Vagina (tissue), 2 donors: ENCODE data around the gene LRMDA. TPM values are rescaled to one million over a fixed set of nuclear protein-coding genes. Genes with fewer than 3 reads are reported as not detected.

Experiments used
- DNase-seq, 2 donors: peaks; one replicate each; pipeline ENCODE4 v3.0.0-alpha.2; 2017; ENCODE audit errors: extremely low spot score in 2 of 2
- H3K27ac ChIP-seq: fragments of 200-600 bp; sonication (generic); one replicate; pipeline ENCODE4 v1.5.1; 2019
- H3K27me3 ChIP-seq: fragments of 200-600 bp; sonication (generic); one replicate; pipeline ENCODE4 v1.5.1; 2019
- H3K36me3 ChIP-seq, 2 donors: fragments of 200-600 bp; sonication (generic); one replicate each; pipeline ENCODE4 v1.5.1; 2017 to 2019
- H3K4me1 ChIP-seq: fragments of 200-600 bp; sonication (generic); one replicate; pipeline ENCODE4 v1.5.1; 2019
- H3K4me3 ChIP-seq, 2 donors: fragments of 200-600 bp; sonication (generic); 1 replicate in 1 of 2; 2 replicates in 1 of 2; pipeline ENCODE4 v1.5.1; 2016 to 2019
- H3K9me3 ChIP-seq: fragments of 200-600 bp; sonication (generic); one replicate; pipeline ENCODE4 v1.5.1; 2019
- CTCF ChIP-seq, 3 experiments: fragments of 450-650 bp in 2 of 3; fragments of 200-600 bp in 1 of 3; sonication (generic) in 1 of 3; IDR thresholded peaks; one replicate each; pipeline ENCODE4 v1.5.1; 2017 to 2019; ENCODE audit warnings: antibody characterized with exemption in 3 of 3, mild to moderate bottlenecking in 2 of 3, moderate library complexity in 2 of 3
- POLR2A ChIP-seq, 2 donors: fragments of 450-650 bp; IDR thresholded peaks; one replicate each; pipeline ENCODE4 v1.6.1; 2017; ENCODE audit warnings: antibody characterized with exemption in 2 of 2, mild to moderate bottlenecking in 2 of 2, moderate library complexity in 2 of 2
- POLR2AphosphoS5 ChIP-seq, 2 donors: sonication (generic); formaldehyde crosslinking; IDR thresholded peaks; one replicate each; pipeline ENCODE4 v1.9.0; 2017; ENCODE audit warnings: antibody characterized with exemption in 2 of 2, mild to moderate bottlenecking in 2 of 2, low read depth in 1 of 2; ENCODE audit not compliant: insufficient read depth in 1 of 2
- intact Hi-C: fragments of 100-400 bp; cut with DNase I; formaldehyde crosslinking; loops from one replicate; pipeline ENCODE4 v1.15.1; 2023
- total RNA-seq: library from RNA; depleted of rRNA; stranded (reverse); fragments of >200 nt; gene quantifications from one replicate; pipeline ENCODE4 v1.2.3, GENCODE V29; 2016

Gene LRMDA
- total RNA-seq, 1 donor from 2014 or later: 22.6 TPM

- Histone ChIP-seq H3K36me3 (no peaks in the 10 kb centered on the region), H3K4me3 (no peak overlapping the region), H3K9me3 (no peaks in the 10 kb centered on the region), H3K27ac (no peak overlapping the region), H3K4me1 (no peaks in the 10 kb centered on the region), H3K27me3 (no peaks in the 10 kb centered on the region)
- TF ChIP-seq POLR2AphosphoS5 (IDR thresholded peaks at IDR 0.05; ENCODE audit: insufficient read depth in 1 of 2, low read depth in 1 of 2): no peak
- TF ChIP-seq CTCF (IDR thresholded peaks at IDR 0.05): no peak
- TF ChIP-seq POLR2A (IDR thresholded peaks at IDR 0.05): no peak
- DNase-seq: no peak
- intact Hi-C loops: no loop called here
Observed at GRCh38 chr10:76416642-76417041, 985.2 kb downstream of the LRMDA start.

GRCh38 chr10:76420725-76421124 is 989.3 kb downstream of the LRMDA start:
- H3K27ac ChIP-seq: no peak overlapping the region
- H3K9me3 ChIP-seq: no peaks in the 10 kb centered on the region
- intact Hi-C loops: no loop called here
- DNase-seq: no peak
- H3K27me3 ChIP-seq: no peaks in the 10 kb centered on the region
- no peaks in the 10 kb centered on the region for H3K36me3 ChIP-seq
- TF ChIP-seq POLR2AphosphoS5 (IDR thresholded peaks at IDR 0.05; ENCODE audit: insufficient read depth in 1 of 2, low read depth in 1 of 2): no peak
- TF ChIP-seq CTCF (IDR thresholded peaks at IDR 0.05): no peak
- no peak for TF ChIP-seq POLR2A (IDR thresholded peaks at IDR 0.05)
- no peak overlapping the region for H3K4me3 ChIP-seq
- H3K4me1 ChIP-seq: no peaks in the 10 kb centered on the region

GRCh38 chr10:76422769-76423168 is 991.3 kb downstream of the LRMDA start:
- Histone ChIP-seq H3K4me1 (no peaks in the 10 kb centered on the region), H3K27ac (no peak overlapping the region), H3K9me3 (no peaks in the 10 kb centered on the region), H3K4me3 (no peak overlapping the region), H3K36me3 (no peaks in the 10 kb centered on the region), H3K27me3 (no peaks in the 10 kb centered on the region)
- intact Hi-C loops: no loop called here
- no peak for TF ChIP-seq CTCF (IDR thresholded peaks at IDR 0.05)
- TF ChIP-seq POLR2A (IDR thresholded peaks at IDR 0.05): no peak
- TF ChIP-seq POLR2AphosphoS5 (IDR thresholded peaks at IDR 0.05; ENCODE audit: insufficient read depth in 1 of 2, low read depth in 1 of 2): no peak
- no peak for DNase-seq

- DNase-seq: no peak
- intact Hi-C loops: no loop called here
- H3K27me3 ChIP-seq: no peaks in the 10 kb centered on the region
- H3K27ac ChIP-seq: no peak overlapping the region
- no peaks in the 10 kb centered on the region for H3K36me3 ChIP-seq
- H3K9me3 ChIP-seq: no peaks in the 10 kb centered on the region
- TF ChIP-seq CTCF (IDR thresholded peaks at IDR 0.05) (no peak), POLR2A (IDR thresholded peaks at IDR 0.05) (no peak), POLR2AphosphoS5 (IDR thresholded peaks at IDR 0.05; ENCODE audit: insufficient read depth in 1 of 2, low read depth in 1 of 2) (no peak)
- peaks cover 22% of the 10 kb centered on the region for H3K4me1 ChIP-seq
- no peak overlapping the region for H3K4me3 ChIP-seq
Observed at GRCh38 chr10:76428551-76429367, 997.3 kb downstream of the LRMDA start.

- Histone ChIP-seq H3K9me3 (no peaks in the 10 kb centered on the region), H3K4me1 (peaks cover 22% of the 10 kb centered on the region), H3K27me3 (no peaks in the 10 kb centered on the region), H3K27ac (peak overlapping the region; percentile 59), H3K36me3 (no peaks in the 10 kb centered on the region), H3K4me3 (peak overlapping the region in 1 of 2 donors; percentile 10)
- TF ChIP-seq POLR2A (IDR thresholded peaks at IDR 0.05) (no peak), CTCF (IDR thresholded peaks at IDR 0.05) (no peak), POLR2AphosphoS5 (IDR thresholded peaks at IDR 0.05; ENCODE audit: insufficient read depth in 1 of 2, low read depth in 1 of 2) (no peak)
- intact Hi-C loops: no loop called here
- DNase-seq: no peak
Observed at GRCh38 chr10:76429368-76430060, 998.1 kb downstream of the LRMDA start.
